HUES6 (cell line): ENCODE data around the gene ALG10.
"Not testable (repeated sequence)": the region's sequence is repeated elsewhere in the genome, so short reads cannot be mapped to it uniquely, and the experiment has no call there.

Source experiments
- H3K27ac ChIP-seq: 2 replicates; pipeline ENCODE4 v1.7.0; 2013; ENCODE audit warnings: low read depth, mild to moderate bottlenecking, low read length, inconsistent platforms
- H3K27me3 ChIP-seq: 2 replicates; pipeline ENCODE4 v1.6.1; 2013; ENCODE audit warnings: low read length; ENCODE audit not compliant: control insufficient read depth, insufficient read depth
- H3K36me3 ChIP-seq: 2 replicates; pipeline ENCODE4 v1.6.1; 2013; ENCODE audit warnings: low read length; ENCODE audit not compliant: control insufficient read depth, insufficient read depth
- H3K4me1 ChIP-seq: 2 replicates; pipeline ENCODE4 v1.6.1; 2013; ENCODE audit warnings: low read length; ENCODE audit not compliant: control insufficient read depth, insufficient read depth
- H3K4me3 ChIP-seq: 2 replicates; pipeline ENCODE4 v1.5.1; 2013; ENCODE audit warnings: low read depth, low read length
- H3K9ac ChIP-seq: one replicate; pipeline ENCODE4 v1.6.1; 2013; ENCODE audit warnings: mild to moderate bottlenecking, low read length
- H3K9me3 ChIP-seq: 2 replicates; pipeline ENCODE4 v1.6.1; 2013; ENCODE audit warnings: low read depth, low read length; ENCODE audit not compliant: control insufficient read depth, insufficient read depth

Gene ALG10

DNA sequence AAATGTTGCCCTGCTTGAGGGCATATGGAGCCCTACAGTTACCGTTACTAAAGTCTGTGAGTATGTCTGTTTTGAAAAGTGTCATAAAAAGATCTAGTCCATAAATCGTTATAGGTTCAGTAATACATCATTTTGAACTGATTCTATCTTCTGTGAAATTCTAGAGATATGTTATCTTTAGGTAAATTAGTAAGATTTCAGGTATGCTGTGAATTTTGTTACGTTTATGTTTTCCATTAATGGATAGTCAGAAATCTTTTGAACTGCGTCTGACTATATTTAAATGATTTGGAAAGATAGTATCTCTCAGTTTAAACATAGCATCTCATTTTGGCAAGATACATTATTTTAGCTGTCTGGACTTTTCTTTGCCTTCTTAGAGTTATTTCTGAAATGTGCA lies 8.3 kb downstream of the ALG10 start:
- Histone ChIP-seq H3K27ac (no peak overlapping the region), H3K4me1 (no peaks in the 10 kb centered on the region), H3K36me3 (no peaks in the 10 kb centered on the region), H3K27me3 (no peaks in the 10 kb centered on the region), H3K9ac (no peak overlapping the region), H3K4me3 (no peak overlapping the region), H3K9me3 (no peaks in the 10 kb centered on the region)

DNA sequence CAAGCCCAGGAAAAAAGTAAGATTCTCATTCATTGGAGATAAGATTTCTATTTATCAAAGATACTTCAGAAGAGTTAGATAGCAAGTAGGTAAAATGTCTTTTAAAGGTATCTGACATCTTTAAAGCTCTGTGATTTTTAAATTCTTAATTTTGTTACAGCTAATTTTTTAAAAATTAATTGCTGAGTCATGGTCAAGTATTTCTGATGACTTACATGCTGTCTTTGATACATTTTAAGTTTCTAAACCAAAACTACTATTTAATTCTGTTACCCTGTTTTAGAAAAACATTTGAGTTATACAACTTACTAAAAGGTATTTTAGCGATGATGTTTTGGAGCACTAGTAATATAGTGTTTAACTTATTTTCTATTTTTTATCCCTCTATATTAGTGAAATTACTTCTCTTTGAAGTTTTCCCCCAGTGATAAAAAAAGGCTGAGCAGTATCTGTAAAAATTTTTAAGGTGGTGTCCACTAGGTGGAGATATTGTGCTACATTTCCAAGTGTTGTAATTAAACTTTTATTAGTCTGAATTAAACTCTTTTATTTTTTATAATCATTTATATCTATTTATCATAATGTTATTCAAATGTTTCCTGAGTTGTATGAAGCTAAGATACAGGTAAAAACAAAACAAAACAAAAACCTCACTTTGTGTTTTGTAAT lies 11.5 kb downstream of the ALG10 start:
- H3K9me3 ChIP-seq, result no peaks in the 10 kb centered on the region
- H3K4me3 ChIP-seq, result no peak overlapping the region
- no peak overlapping the region for H3K9ac ChIP-seq
- no peaks in the 10 kb centered on the region for H3K4me1 ChIP-seq
- no peaks in the 10 kb centered on the region for H3K36me3 ChIP-seq
- H3K27me3 ChIP-seq, result no peaks in the 10 kb centered on the region
- no peak overlapping the region for H3K27ac ChIP-seq

DNA sequence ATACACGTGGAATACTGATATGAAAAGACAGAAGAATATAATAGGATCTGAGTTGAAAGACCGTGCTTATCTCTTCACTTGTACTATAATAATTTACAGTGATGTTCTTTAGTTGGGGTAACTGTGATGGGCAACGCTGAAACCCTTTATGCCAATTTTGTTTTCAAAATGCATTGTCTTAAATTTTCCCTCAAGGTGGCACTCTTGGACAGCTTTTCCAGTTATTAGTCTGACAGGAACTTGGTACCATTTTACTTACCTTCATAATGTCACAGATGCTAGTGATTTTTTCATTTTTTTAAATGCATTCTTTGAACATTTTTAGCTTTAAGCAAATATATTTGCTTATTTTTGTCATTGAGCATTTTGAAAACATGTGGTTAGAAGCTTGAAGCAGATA lies 16.1 kb downstream of the ALG10 start:
- not testable (repeated sequence) for H3K9ac ChIP-seq, H3K9me3 ChIP-seq, H3K27ac ChIP-seq, H3K36me3 ChIP-seq, H3K4me3 ChIP-seq, H3K4me1 ChIP-seq, H3K27me3 ChIP-seq

DNA sequence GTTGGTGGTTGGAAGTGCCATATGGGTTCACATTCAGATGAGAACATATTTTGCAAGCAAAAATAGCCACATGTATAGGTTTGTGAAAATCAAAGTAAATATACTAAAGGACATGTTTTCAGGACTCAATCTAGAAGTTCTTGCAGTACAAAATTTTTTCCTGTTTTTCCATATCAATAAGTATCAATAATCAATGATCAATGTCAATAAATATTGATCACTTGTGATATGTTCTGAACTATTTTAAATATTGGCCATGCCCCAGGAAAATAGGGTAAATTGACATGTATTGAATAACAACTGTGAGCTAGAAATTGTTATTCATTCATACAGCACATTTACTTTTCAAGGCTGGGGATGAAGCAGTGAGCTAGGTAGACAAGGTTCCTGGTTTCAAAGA lies 24.3 kb downstream of the ALG10 start:
- Histone ChIP-seq H3K4me1 (no peaks in the 10 kb centered on the region), H3K9me3 (peaks cover 42% of the 10 kb centered on the region), H3K36me3 (no peaks in the 10 kb centered on the region), H3K4me3 (no peak overlapping the region), H3K9ac (no peak overlapping the region), H3K27ac (no peak overlapping the region), H3K27me3 (no peaks in the 10 kb centered on the region)

DNA sequence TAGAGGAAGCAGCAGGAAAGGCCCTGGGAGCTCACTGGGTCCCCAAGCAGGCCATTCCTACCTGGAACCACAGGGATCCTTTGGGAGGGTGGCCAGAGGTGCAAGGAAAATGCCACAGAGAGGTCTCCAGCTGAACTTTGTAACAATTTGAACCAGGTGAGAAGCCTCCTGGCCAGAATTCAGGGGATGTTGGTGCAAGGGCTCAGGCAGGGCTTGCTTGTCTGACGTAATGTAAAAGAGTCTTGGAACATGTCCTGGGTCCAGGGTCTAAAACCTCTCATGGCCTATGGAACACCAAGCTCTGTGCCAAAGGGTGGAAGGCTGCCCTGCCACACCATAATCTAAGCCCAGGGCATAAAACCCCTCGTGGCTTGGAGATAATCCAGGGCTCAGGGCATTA lies 25.6 kb downstream of the ALG10 start:
- peaks cover 49% of the 10 kb centered on the region for H3K9me3 ChIP-seq
- not testable (repeated sequence) for H3K9ac ChIP-seq, H3K4me1 ChIP-seq, H3K27me3 ChIP-seq, H3K4me3 ChIP-seq, H3K27ac ChIP-seq, H3K36me3 ChIP-seq

DNA sequence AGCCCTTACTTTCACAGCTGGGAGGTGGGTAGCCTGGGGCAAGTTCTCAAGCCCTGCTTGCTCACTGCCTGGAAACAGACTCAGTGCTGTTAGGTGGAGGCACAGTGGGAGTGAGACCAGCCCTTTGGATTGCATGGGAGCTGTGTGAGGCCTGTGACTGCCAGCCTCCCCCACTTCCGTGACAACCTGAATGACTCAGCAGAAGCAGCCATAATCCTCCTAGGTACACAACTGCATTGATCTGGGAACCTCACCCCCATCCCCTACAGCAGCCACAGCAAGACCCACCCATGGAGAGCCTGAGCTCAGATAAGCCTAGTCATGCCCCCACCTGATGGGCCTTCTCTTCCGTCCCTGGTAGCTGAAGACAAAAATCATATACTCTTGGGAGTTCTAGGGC lies 26.4 kb downstream of the ALG10 start:
- Histone ChIP-seq H3K9me3 (peaks cover 56% of the 10 kb centered on the region), H3K4me1 (no peaks in the 10 kb centered on the region), H3K36me3 (no peaks in the 10 kb centered on the region), H3K4me3 (no peak overlapping the region), H3K27me3 (no peaks in the 10 kb centered on the region), H3K27ac (no peak overlapping the region), H3K9ac (no peak overlapping the region)

DNA sequence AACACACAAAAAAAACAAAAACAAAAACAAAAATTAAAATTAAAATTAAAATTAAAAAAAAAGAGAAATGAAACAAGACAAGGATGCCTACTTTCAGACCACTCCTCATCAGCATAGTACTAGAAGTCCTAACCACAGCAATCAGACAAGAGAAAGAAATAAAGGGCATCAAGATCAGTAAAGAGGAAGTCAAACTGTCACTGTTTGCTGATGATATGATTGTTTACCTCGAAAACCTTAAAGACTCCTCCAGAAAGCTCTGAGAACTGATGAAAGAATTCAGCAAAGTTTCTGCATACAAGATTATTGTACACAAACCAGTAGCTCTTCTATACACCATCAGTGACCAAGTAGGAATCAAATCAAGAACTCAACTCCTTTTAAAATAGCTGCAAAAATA lies 29.2 kb downstream of the ALG10 start:
- Histone ChIP-seq H3K27me3 (no peaks in the 10 kb centered on the region), H3K36me3 (no peaks in the 10 kb centered on the region), H3K4me3 (no peak overlapping the region), H3K4me1 (no peaks in the 10 kb centered on the region), H3K9me3 (peaks cover 49% of the 10 kb centered on the region), H3K27ac (no peak overlapping the region), H3K9ac (no peak overlapping the region)

DNA sequence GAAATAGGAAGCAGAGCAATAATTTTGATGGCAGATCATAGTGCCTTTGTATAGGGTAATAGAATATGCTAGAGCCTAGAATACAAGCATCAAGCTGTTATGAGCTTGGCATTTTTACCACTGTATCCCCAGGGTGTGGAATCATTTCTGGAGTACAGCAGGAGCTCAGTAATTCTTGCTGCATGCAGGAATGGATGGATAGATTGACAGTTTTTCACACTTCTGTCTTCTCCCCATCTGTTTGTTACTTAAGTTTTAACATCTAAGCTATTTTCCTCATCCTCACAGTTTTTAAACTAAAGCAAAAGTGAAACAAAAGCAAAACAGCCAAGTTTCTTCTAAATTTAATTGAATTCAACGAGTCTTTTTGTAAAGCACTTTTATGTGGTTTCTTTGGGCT lies 32.6 kb downstream of the ALG10 start:
- no peak overlapping the region for H3K27ac ChIP-seq
- H3K36me3 ChIP-seq, result no peaks in the 10 kb centered on the region
- no peak overlapping the region for H3K4me3 ChIP-seq
- peaks cover 29% of the 10 kb centered on the region; the same call in 1 of the 2 replicates for H3K9me3 ChIP-seq
- no peaks in the 10 kb centered on the region for H3K27me3 ChIP-seq
- no peaks in the 10 kb centered on the region for H3K4me1 ChIP-seq
- H3K9ac ChIP-seq, result no peak overlapping the region
